Measurements from ENCODE around the gene PRORP.

GRCh38 chr14:35117112-35117511 lies 5.2 kb upstream of the PRORP start:
- TF ChIP-seq POLR2AphosphoS5 (IDR thresholded peaks at IDR 0.05; ENCODE audit: low read depth, low read length) (no peak), SIN3A (IDR thresholded peaks at IDR 0.05; ENCODE audit: borderline replicate concordance, insufficient read depth, low read length) (no peak), TAF1 (IDR thresholded peaks at IDR 0.05; ENCODE audit: borderline replicate concordance, insufficient read depth, low read length) (no peak)

Measured in PFSK-1 (cell line).